Prostate gland (tissue), 2 donors: ENCODE results near the gene JDP2. TPM values are rescaled to one million over a fixed set of nuclear protein-coding genes. Genes with fewer than 3 reads are reported as not detected.

Source experiments
- DNase-seq: peaks from one replicate; pipeline ENCODE4 v3.0.0-alpha.2; 2019; ENCODE audit warnings: low spot score
- H3K27ac ChIP-seq, 2 donors: fragments of 200-600 bp; sonication (generic); 2 replicates each; pipeline ENCODE4 v1.5.1; 2017 to 2019
- H3K27me3 ChIP-seq: fragments of 200-600 bp; sonication (generic); replicated peaks from 2 replicates; pipeline ENCODE4 v1.5.1; 2019; ENCODE audit not compliant: insufficient read depth
- H3K36me3 ChIP-seq, 2 donors: fragments of 200-600 bp; sonication (generic); 1 replicate in 1 of 2; 2 replicates in 1 of 2; pipeline versions ENCODE4 v1.5.1 to v1.8.1; 2017 to 2019
- H3K4me1 ChIP-seq: fragments of 200-600 bp; sonication (generic); replicated peaks from 2 replicates; pipeline ENCODE4 v1.5.1; 2019
- H3K4me3 ChIP-seq, 2 donors: fragments of 200-600 bp; sonication (generic); 2 replicates each; pipeline ENCODE4 v1.5.1; 2017 to 2019
- H3K9me3 ChIP-seq: fragments of 200-600 bp; sonication (generic); 2 replicates; pipeline ENCODE4 v1.5.1; 2017
- CTCF ChIP-seq, 4 experiments: fragments of 200-600 bp in 2 of 4; fragments of 450-650 bp in 2 of 4; sonication (generic) in 2 of 4; IDR thresholded peaks; 1 replicate in 3 of 4; 2 replicates in 1 of 4; pipeline ENCODE4 v1.5.1; 2016 to 2019; ENCODE audit warnings: antibody characterized with exemption in 4 of 4, mild to moderate bottlenecking in 2 of 4, moderate library complexity in 2 of 4
- POLR2A ChIP-seq: fragments of 450-650 bp; IDR thresholded peaks from one replicate; pipeline ENCODE4 v1.6.1; 2016; ENCODE audit warnings: antibody characterized with exemption, mild to moderate bottlenecking
- POLR2AphosphoS5 ChIP-seq: sonication (generic); formaldehyde crosslinking; IDR thresholded peaks from one replicate; pipeline ENCODE4 v1.6.1; 2017; ENCODE audit warnings: antibody characterized with exemption
- WGBS: methylation state at CpG from one replicate; pipeline ENCODE4 v1.1.5; 2018; 5-methylcytosine and 5-hydroxymethylcytosine counted together
- intact Hi-C: fragments of 100-400 bp; cut with DNase I; formaldehyde crosslinking; loops from one replicate; pipeline ENCODE4 v1.14.2; 2022
- total RNA-seq, 2 donors: library from RNA; depleted of rRNA; stranded (reverse); fragments of >200 nt; gene quantifications; one replicate each; pipeline ENCODE4 v1.1.0, GENCODE V29; 2016

JDP2 gene
- total RNA-seq, 2 donors from 2014 or later = 27.1 to 34.0 TPM

DNA sequence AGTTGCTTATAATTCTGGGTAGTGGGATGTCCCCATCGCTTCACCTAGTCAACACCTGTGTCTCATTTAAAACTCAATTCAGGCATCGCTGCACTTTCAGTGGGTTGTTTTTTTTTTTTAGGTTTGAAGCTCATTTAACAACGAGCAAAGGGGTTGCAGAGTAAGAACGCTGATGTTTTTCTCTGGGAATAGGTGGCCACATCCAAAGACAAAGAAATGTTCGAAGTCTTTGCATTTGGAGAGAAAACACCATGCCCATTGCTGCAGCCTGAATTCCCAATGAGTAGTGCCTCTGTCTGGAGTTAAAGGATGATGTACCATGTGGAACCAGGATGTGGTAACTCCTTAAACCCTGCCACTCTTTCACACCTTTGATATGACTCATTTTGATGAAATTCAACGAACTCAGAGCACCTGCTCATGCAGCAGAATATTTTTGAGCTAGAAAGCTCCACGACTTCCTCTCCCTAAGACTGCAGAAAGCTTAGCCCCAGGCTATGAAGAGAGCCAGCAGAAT, 59.4 kb downstream of the JDP2 start:
- H3K27ac ChIP-seq = no peak overlapping the region
- no peak for TF ChIP-seq POLR2A
- no peak for TF ChIP-seq POLR2AphosphoS5
- TF ChIP-seq CTCF (IDR thresholded peaks at IDR 0.05) = no peak
- H3K36me3 ChIP-seq = no peaks in the 10 kb centered on the region
- intact Hi-C loops = loop anchor here (5.0 kb wide), 2 partner anchors 75 to 360 kb away; partner anchors contain the start of gene NEK9
- no peaks in the 10 kb centered on the region for H3K4me1 ChIP-seq
- H3K9me3 ChIP-seq = no peaks in the 10 kb centered on the region
- DNase-seq = no peak
- no peaks in the 10 kb centered on the region for H3K27me3 ChIP-seq
- H3K4me3 ChIP-seq = no peak overlapping the region
- 74% methylated on average over 7 of the region's 7 CpGs for WGBS

- DNase-seq = no peak
- 86% methylated on average over 6 of the region's 6 CpGs for WGBS
- Histone ChIP-seq H3K4me1 (no peaks in the 10 kb centered on the region), H3K36me3 (no peaks in the 10 kb centered on the region), H3K27me3 (no peaks in the 10 kb centered on the region), H3K4me3 (no peak overlapping the region), H3K9me3 (no peaks in the 10 kb centered on the region), H3K27ac (no peak overlapping the region)
- TF ChIP-seq POLR2A (no peak), POLR2AphosphoS5 (no peak), CTCF (IDR thresholded peaks at IDR 0.05) (no peak)
- intact Hi-C loops = loop anchor here (5.0 kb wide), 2 partner anchors 73 to 362 kb away; partner anchors contain the start of gene NEK9
Measured at GRCh38 chr14:75489480-75489837, 61.6 kb downstream of the JDP2 start.

DNA sequence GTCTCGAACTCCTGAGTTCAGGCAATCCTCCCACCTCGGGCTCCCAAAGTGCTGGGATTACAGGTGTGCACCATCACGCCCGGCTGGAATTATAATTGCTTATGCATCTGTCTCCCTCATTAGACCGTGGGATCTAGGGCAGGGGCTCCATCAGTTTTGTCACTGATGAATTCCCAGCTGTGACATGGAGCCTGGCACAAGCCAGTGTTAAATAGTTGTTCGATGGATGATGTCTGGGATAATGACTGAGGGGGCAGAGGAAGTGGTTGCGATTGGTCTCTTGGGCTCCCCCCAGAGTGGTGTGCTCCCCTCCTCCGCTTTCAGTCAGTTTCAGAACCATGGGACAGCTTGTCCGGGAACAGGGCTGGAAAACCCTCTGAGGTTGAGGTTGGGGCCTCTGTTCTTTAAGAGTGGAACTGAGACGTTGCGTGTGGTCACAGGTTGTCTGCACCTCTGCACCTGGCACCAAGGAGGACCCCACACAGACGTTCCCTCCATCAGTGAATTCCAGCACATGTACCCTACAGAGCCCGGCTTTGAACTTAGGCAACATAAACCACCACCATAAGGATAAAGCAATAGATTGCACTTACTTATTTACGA, 63.7 kb downstream of the JDP2 start:
- intact Hi-C loops = no loop called here
- Histone ChIP-seq H3K27me3 (no peaks in the 10 kb centered on the region), H3K27ac (no peak overlapping the region), H3K36me3 (no peaks in the 10 kb centered on the region), H3K4me3 (no peak overlapping the region), H3K4me1 (no peaks in the 10 kb centered on the region), H3K9me3 (no peaks in the 10 kb centered on the region)
- TF ChIP-seq CTCF (IDR thresholded peaks at IDR 0.05) = no peak
- TF ChIP-seq POLR2A = no peak
- TF ChIP-seq POLR2AphosphoS5 = no peak
- DNase-seq = no peak
- 87% methylated on average over 14 of the region's 14 CpGs for WGBS

DNA sequence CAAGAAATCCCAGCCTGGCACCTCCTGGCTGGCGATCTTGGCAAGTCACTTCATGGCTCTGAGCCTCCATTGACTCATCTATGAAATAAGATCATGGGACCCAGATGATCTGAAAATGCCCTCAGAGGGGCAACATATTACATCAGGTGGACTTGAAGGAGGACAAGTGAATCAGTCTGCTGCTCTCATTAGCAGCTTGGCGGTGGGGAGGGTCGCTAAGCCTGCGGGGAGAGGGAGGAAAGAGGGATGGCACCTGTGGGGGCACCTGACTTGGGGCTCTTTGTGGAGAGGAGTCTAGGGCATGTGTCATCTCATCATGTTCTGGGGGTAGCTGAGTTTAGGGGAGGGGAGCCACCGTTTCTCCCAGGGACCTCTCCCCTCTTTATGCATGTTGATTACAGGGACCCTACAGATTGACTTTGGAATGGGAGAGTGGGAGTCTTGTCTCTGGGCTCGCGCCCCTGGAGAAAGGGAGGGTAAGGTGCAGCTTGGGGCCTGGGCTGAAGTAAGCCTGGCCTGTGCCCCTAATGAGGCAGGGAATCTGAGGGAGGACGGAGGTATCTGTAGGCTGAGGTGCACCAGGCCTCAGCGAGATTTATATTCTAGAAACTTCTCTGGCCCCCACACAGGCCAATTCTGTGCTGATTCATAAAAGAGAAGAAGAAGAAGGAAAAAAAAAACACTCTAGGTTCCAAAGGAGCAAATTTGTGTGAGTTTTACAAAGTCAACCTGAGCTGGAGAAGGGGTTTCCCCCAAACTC, 65.2 kb downstream of the JDP2 start:
- H3K4me3 ChIP-seq = no peak overlapping the region
- 91% methylated on average over 9 of the region's 9 CpGs for WGBS
- intact Hi-C loops = no loop called here
- DNase-seq = no peak
- H3K9me3 ChIP-seq = no peaks in the 10 kb centered on the region
- H3K36me3 ChIP-seq = no peaks in the 10 kb centered on the region
- no peak for TF ChIP-seq POLR2A
- H3K27ac ChIP-seq = no peak overlapping the region
- H3K27me3 ChIP-seq = no peaks in the 10 kb centered on the region
- H3K4me1 ChIP-seq = no peaks in the 10 kb centered on the region

DNA sequence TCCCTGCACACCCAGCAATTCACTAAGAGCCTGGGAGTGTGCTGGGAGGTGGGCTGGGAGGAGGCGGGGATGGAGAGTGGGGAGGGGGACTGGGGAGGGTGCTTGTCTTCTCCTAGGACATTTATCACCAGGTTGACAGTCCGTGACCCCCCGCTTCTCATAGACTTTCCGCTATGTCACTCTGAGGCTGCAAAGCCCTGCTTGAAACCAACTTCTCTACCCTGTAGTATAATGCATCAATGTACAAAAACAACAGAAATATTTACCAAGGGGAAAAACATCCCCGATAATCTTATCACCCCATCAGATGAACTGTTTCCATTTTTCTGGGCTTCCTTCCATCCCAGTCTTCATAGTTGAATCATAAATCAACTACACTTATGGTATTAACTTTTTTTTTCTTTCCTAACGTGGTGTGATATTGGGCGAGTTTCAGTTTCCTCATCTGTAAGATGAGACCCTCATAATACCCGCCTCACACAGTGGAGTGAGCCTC, 65.8 kb downstream of the JDP2 start:
- no peak for DNase-seq
- intact Hi-C loops = no loop called here

More for the DNA sequence above, 65.8 kb downstream of the JDP2 start:
- no peaks in the 10 kb centered on the region for H3K36me3 ChIP-seq
- no peak overlapping the region for H3K4me3 ChIP-seq
- WGBS = 58% methylated on average over 8 of the region's 8 CpGs
- H3K27ac ChIP-seq = no peak overlapping the region
- no peaks in the 10 kb centered on the region for H3K27me3 ChIP-seq
- no peaks in the 10 kb centered on the region for H3K4me1 ChIP-seq
- no peaks in the 10 kb centered on the region for H3K9me3 ChIP-seq
- TF ChIP-seq POLR2AphosphoS5 = no peak
- TF ChIP-seq POLR2A = no peak
- no peak for TF ChIP-seq CTCF (IDR thresholded peaks at IDR 0.05)
